GM19468 (cell line): ENCODE results near the gene PHF21B.
"Not testable (repeated sequence)": the region's sequence is repeated elsewhere in the genome, so short reads cannot be mapped to it uniquely, and the experiment has no call there.

Source experiments
- ATAC-seq: cut with Tn5 transposase; IDR thresholded peaks from one replicate; pipeline ENCODE4 v1.9.1; 2021; ENCODE audit warnings: mild to moderate bottlenecking, moderate library complexity, moderate number of reproducible peaks; ENCODE audit not compliant: unreplicated experiment; ENCODE audit errors: extremely low read depth

Gene PHF21B

DNA sequence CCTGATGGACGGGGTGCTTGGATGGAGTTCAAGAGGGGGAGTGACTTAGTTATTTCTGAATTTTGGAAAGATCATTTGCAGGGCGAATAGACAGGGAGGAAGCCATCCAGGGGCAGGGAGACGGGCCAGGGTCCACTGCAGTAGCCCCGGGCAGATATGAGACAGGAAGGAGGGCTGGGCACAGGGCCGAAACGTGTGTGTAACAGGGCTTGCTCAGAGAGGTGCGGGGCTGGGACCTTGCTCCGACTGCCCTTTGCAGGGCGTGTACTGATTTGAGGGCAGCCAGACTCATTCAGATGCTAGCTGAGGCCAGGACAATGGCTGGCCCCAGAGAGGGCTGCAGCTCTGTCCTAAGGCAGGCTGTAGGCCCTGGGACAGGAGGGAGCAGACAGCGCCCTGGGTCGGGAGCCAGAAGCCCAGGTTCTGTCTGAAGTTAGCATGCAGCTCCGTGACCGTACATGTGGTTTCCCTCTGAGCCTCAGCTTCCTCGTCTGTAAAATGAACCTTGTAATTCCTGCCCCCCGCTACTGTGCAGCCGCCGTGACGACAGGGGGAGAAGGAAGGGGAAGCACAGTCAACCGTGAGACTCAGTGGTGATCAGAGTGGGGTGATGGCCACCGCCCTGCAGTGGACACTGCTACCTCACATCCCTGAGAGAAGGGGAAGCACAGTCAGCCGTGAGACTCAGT is 103.4 kb downstream of the PHF21B start:
- no peak for ATAC-seq

DNA sequence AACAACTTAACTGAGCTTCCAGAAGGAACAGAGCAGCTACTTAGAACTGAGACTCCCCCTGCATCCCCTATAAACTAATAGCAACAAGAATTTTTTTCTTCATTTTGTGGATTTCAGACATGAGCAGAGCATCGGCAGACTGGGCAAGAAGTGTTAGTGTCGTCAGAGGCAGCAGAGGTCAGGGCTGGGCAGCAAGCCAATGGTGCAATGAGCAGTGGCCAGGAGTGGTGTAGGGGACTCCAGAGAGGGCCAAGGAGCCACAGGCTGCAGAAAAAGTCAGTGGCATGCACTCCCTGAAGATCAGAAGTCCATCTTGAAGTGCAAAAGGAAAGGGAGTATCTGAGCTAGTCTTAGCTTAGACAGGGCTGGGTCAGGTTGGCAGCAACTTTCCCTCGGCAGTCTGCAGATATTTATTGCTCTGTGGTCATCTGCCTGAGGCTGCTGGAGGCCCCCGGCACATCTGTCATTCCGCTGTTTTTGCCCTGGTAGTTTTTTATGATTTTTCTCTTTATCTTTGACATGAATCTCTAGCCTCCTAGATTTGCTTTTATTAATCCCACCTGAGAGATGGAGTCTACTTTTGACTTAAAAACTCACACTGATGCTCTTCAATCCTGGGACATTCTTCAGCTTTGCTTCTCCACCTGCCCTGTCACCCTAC is 105.2 kb downstream of the PHF21B start:
- not testable (repeated sequence) for ATAC-seq

DNA sequence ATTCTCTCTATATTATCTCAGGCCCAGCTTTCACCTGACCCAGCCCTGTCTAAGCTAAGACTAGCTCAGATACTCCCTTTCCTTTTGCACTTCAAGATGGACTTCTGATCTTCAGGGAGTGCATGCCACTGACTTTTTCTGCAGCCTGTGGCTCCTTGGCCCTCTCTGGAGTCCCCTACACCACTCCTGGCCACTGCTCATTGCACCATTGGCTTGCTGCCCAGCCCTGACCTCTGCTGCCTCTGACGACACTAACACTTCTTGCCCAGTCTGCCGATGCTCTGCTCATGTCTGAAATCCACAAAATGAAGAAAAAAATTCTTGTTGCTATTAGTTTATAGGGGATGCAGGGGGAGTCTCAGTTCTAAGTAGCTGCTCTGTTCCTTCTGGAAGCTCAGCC is 106.6 kb downstream of the PHF21B start:
- not testable (repeated sequence) for ATAC-seq

DNA sequence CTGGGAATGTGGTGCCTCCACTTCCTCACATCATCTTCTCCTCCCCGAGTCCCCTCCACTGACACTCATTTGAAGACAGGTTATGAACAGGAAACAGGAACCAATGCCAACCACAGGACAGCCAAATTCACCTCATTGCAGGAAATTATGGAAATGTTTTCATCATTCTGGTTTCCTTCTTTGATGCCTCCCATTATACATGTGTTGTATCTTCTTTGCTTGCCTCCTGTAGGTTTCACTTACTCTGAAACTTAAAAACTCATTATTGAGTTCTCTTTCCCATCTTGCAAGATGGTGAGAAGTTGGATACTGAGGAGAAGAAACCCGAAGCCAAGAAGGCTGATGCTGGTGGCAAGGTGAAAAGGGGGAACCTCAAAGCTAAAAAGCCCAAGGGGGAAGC is 108.5 kb downstream of the PHF21B start:
- ATAC-seq, result no peak

DNA sequence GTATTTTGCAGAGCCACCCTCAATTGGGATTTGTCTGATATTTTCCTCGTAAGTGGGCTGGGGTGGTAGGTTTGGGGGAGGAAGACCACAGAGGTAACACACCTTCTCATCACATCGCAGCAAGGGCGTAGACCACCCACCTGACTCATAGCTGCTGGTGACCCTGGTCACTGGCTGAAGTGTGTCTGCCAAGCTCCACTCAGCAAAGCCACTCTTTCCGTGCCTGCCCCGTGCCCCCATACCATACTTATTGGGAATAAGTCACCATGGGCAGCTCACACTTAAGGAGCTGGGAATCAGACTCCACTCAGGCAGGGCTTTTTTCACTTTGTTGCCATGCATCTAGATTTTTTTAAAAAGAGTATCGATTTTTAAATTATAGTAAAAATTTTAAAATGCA is 111.6 kb downstream of the PHF21B start:
- ATAC-seq, result no peak

DNA sequence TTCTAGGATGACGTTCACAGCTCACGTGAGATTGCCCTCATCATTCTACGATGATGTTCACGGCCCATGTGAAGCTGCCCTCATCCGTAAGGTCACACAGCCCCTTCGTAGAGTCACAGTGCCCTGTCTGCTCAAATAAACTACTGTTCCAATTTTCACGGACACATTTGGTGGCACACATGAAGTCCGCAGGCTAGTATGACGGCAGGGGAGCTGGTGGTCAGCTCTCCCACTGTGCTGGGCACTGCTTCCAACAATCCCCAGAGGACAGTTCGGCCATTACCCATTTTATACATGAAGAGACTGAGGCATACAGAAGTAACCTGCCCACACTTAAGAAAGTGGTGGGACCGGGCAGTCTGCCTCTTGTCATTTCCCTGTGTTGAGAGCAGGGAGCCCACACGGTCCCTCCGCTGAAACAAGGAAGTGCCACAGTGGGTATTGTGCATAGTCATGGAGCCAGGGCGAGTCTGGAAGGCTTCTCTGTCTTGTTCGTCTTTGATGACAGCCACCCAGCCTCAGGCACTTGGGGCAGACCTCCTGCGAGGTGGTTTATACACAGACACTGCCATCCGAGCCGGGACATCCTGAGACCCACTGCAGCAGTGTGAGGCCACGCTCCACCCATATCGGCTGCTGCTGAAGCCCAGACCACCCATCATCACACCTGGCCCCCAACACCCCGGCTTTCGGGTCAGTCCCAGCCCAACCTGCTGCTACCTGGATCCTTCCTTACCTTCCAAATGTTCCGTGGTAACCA is 114.3 kb downstream of the PHF21B start:
- ATAC-seq, result no peak

DNA sequence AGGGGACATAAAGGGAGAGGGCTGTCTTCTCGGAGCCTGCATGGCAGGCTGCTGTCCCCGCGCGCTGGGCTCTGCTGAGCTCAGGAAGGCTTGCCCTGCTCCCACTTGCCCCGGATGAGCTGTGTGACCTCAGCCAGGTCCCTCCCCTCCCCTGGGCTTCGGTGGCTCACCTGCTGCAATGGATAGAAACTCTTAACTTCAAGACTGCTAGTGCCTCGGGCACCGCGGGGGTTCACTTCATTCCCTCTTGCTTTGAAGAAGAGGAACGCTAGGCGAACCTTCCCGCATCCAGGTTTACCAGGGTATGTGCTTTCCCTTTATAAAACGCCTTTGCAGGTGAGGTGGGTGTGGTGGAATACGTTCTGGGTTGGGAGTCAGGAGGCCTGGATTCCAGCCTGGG is 115.0 kb downstream of the PHF21B start:
- ATAC-seq, result no peak

DNA sequence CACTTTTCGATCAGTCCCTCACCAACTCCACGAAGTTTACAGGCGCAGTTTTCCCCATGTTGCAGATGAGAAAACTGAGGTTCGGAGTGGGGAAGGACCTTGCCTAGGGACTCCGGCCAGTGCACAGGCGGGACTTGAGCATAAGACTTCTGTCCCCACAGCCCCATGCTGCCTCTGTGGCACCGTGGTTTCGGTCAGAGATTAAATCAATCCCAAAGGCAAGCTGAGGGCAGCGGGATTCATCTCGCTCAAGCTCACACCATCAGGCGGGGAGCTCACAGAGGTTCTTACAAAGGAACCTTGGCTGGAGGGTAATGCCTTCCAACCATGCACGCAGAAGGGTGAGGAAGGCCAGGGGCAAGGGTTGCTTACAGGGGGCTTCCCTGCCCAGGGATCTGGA is 115.5 kb downstream of the PHF21B start:
- no peak for ATAC-seq

DNA sequence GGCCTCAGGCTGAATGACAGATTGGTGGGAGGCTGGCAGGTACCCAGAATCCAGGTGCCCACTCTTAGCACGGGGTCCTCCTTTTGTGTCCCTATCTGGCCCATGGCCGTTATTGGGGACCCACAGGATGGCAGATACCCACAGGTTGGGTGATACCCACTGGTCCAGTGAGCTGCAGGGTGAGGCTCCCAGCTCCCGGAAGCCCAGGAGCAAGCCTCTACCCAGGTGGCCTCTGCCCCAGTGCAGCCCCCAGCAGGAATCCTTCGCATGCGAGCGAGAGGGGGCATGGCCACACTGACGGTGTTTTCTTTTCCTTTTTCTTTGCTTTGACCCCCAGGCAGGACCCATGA is 116.1 kb downstream of the PHF21B start:
- ATAC-seq, result no peak

DNA sequence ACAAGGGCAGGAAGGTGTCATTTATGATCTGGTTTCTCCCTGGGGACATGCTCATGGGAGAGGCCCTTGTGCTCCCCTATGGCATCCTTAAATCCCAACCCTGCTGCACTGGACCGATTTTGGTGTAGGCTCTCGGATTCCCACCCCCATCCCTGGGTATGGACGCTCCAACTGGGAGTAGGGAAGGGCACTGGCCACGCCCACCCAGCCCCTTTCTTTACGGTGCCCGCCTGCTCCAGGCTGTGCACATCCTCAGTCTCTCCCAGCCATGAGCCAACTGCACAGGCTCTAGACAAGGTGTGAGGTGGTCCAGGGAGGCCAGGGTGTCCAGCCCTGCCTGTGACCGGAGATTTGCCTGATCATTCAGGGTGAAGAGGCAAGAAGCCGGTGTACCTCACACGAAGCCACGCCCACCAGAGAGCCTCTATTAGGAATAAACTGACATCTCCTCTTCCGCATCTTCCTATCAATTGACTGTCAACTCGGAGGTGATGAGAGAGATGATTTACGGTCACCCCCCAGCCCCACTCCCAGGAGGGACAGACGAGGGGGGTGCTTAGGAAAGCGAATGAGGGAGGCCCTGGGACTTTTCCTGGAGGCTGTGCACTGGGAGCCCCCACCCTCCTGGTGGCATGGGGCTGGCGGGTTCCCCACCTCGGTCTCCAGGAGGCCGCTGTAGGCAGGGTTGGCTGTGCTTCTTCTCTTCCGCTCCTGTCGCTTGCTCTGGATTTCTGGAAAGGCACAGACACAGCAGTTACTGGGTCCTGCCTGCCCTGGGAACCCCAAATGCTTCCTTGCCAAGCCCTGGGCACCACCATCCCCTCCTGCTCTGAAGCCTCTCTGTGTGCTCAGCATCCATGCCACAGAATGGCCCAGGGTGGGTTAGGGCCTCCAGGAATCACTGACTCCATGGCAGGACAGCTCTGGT is 116.7 kb downstream of the PHF21B start:
- no peak for ATAC-seq

DNA sequence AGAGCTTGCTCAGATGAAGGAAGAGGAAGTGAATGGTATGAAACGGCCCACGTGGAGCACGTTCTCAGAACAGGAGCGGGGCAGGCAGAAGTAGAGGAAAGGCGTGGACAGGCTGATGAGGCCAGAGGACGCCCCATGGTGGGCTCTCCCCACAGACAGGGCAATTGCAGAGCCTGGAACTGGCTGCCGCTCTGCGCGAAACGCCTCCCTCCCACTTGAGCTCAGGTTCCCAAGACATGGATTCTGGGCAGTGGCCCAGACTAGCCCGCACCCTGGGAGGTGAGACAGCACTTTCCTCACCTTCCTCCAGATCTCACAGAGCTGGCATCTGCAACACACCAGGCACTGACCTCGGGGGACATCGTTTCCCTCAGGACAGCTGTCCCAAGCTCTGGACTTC is 117.6 kb downstream of the PHF21B start:
- no peak for ATAC-seq

DNA sequence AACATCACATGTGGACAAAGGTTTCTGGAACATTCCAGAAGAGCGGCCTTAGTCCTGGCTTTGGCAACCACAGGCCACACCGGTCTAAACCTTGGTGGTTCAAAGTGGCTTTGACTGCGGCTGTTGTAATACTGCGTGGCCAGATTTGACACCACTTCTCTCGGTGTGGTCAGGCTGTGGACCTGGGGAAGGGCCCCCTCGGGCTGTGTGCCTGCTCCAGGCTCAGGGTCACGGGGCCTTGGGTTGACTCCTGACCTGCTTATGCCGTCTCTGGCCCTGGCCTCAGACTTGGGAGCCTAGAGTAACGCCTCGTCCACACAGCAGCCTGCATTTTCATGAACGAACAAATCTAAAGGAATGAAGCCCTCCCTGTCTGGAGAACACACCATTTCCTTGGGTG is 118.0 kb downstream of the PHF21B start:
- ATAC-seq, result no peak

DNA sequence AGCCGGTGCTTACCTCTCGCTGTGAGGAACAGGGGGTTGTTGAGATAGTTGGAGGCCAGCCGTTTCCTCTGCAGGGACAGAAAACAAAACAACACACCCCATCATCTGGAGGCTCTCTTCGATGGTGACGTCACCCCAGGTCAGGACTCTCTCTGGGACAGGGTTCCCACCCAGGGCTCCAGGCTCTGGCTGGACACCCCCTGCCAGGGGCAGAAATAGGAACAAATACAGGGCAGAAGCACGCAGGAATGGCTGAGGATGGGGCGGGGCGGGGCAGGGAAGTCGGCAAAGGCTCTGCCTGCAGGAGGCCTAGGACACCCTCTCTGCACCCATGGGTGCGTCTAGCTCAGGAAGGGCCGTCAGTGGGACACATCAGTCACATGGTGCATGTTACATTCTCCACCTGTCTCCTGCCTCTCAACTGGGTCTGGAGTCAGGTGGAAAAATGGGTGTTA is 118.5 kb downstream of the PHF21B start:
- no peak for ATAC-seq

DNA sequence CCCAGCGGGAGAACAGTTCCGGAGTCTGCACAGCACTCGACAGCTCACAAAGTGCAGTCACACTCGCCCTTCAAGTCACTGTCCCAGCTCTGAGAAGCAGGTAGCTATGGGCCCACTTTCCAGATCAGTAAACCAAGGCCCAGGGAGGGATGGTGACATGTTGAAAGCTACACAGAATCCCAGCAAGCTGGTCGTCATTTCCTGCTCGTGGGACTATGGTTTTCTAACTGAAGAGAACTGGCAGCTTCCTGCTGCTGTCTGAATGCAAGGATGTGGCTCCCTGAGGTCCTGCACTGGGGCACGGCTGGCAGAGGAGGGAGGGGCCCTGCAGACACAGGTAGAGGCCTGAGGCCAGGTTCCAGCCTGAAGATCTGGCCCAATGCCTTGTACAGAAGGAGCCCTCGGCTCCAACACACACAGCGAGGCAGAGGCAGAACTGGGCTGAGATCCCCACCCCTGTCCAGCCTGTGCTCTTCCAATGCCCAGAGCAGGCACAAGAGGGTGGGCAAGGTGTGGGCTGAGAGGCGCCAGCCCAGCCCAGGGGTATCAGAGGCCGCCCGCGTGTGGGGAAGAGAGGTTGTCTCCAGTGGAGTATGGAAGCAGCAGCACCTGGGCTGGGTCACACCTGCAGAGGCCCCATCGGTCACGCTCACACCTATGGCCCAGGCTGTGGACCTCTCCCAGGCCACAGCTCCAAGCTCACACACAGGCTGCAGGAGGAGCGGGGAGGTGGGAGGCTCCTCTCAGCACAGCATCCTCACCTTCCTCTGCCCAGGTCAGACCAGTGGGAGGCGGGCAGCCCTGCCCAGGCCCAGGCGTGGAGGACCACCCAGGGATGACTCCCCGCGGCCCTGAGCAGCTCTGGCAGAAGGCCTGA is 119.2 kb downstream of the PHF21B start:
- no peak for ATAC-seq

DNA sequence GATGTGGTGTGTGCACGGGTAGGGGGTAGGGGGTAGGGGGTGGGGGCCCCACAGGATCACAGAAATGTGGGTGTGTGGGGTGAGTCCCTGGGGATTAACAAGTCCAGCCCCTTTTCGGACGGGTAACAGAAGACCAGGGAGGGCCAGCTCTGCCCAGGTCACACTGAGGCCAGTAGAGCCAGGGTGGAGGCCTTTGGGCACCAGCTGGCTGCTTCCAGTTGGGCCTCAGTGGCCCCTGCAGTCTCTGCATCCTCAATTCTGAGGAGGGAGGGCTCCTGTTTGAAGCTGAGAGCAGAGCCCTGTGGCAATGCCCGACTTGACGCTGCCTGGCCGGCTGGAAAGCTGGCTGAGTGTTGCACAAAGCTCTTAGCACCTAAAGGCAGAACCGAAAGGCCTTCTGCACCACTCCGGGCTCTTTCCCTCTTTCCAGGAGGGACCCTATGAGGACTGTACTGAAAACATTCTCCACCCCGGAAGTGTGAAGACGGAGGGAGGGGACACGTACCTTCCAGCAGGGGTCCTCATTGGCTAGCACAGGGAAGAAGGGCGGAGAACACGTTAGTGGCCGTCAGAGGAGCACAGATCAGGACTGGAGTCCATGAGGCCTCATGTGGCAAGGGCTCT is 120.4 kb downstream of the PHF21B start:
- no peak for ATAC-seq

DNA sequence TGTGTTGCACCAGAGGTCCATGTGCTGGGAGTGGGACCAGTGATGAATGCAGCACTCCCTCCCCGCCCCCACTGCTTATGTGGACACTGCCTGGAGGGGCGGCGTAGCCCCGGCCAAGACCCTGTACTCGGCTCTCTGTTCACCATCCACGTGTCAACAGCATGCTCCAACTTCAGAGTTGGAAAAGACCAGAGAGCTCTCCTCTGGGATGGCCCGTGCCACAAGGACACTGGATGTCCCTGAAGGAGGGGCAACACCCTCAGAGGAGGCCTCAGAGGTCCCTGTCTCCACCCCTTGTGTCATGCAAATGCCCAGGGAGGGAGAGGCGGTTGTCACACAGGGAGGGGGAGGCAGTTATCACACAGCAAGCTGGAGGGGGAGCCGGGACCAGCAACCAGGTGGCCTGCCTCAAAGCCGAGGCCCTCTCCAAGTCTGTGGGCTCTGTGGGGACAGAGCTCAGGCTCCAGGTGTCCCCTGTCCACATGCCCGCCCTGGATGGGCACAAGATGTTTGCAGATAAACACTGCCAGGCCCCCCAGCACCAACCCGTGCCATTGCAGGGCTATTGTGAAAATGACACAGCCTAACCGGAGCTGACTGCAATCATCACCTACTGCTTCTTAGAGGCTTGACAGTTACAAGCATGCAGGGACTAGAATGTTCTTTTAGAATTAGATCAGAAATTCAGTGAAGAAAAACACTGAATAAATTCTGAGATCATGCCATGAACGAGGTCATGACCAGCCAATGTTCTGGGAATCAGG is 121.1 kb downstream of the PHF21B start:
- ATAC-seq, result no peak

DNA sequence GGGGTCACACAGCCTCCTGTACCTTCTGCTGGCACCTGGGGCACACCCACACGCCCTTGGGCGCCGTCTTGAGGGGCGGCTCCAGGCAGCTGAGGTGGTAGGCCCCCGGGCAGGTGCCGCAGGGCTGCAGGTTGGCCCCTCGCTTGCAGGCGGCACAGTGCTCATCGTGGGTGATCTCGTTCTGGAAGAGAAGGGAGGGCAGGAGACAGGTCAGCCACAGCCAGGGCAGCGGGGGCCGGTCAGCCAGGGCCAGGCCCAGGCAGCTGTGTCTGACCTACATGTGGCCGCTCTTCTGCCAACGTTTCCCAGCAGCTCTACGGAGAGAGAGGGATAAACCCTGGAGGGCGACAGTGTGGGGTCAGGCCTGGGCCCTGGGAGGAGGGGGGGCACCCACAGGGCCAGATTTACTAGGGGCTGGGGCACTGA is 121.9 kb downstream of the PHF21B start:
- ATAC-seq, result no peak

DNA sequence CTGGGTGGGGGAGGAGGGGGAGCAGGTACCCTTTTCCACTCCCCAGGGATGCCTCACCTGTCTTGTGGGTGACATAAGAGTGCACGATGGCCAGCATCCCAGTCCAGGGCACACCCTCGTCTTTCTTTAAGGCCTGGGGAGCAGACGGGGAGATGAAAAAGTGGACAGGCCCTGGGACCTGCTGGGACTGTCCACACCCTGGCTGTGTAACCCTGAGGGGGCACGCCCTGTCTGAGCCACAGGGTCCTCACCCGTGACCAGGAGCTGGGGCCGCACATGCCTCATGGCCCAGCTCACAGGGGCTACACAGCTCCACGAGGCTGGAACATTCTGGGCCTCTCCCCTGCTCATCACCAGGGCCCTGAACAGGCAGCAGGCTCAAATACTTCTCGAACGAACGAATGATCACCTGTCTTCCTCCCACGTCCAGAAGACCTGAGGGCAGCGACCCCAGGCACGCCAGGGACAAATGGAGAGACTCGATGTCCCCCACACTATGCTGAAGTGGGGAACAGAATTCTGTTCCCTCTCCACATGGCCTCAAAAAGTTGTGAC is 123.9 kb downstream of the PHF21B start:
- no peak for ATAC-seq
